HG03520 (cell line): ENCODE data around the gene CPSF7.
"Not testable (repeated sequence)": the region's sequence is repeated elsewhere in the genome, so short reads cannot be mapped to it uniquely, and the experiment has no call there.

Experiments used
- ATAC-seq: cut with Tn5 transposase; IDR thresholded peaks from one replicate; pipeline ENCODE4 v1.9.1; 2021; ENCODE audit warnings: mild to moderate bottlenecking, moderate library complexity; ENCODE audit not compliant: unreplicated experiment

CPSF7 gene

DNA sequence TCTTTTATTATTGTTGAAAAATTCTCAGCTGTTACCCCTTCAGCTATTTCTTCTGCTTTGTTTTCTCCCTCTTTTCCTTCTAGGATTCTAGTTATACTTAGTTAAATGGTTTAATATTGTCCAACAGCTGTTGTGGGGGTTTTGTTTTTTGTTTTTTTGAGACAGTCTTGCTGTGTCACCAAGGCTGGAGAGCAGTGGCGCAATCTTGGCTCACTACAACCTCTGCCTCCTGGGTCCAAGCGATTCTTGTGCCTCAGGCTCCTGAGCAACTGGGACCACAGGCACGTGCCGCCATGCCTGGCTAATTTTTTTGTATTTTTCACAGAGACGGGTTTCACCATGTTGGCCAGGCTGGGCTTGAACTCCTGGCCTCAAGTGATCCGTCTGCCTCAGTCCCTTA lies 12.8 kb upstream of the CPSF7 start:
- ATAC-seq: no peak

DNA sequence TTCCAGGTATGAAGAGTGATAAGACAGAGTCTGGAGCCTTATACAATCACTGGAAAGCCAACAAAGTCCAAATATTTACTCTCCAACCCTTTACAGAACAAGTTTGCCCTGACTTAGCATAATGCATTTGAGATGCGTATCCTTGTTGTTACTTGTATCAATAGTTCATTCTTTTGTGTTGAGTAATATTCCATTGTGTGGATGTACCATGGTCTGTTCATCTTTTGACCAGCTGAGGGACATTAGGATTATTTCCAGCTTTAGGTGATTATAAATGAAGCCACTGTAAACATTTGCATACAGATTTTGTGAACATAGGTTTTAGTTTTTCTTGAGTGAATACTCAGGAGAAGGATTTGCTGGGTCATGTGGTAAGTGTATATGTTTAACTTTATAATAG lies 9.8 kb upstream of the CPSF7 start:
- ATAC-seq: no peak

- ATAC-seq: no peak
Observed at GRCh38 chr11:61437496-61437895, 7.7 kb upstream of the CPSF7 start.

DNA sequence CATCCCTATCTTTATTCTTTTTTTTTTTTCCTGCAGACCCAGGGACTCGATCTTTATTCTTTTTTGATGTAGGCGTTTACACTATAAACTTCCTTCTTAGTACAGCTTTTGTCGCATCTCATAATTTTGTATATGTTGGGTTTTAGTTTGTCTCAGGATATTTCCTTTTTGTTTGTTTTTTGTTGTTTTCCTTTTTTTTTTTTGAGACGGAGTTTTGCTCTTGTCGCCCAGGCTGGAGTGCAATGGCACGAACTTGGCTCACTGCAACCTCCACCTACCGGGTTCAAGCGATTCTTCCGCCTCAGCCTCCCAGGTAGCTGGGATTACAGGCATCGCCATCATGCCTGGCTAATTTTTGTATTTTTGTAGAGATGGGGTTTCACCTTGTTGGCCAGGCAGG lies 1.1 kb upstream of the CPSF7 start:
- ATAC-seq: not testable (repeated sequence)

DNA sequence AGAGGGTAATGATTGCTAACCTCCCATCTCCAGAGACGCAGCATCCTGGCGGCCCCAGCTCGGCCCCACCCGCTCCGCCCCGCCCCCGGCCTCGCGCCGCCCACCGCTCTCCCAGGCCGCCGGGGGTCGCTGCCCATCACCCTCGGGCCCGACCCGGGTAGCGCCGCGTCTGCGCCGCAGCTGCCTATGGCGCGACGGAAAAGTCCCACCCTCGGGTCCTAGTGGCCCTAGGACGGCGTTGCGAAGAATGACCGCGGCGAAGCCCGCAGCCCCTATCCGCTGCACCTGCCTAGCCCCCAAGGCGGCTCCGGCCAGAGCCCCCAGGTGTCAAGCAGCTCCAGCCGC lies 457 bp downstream of the CPSF7 start:
- peak; percentile 40 for ATAC-seq

DNA sequence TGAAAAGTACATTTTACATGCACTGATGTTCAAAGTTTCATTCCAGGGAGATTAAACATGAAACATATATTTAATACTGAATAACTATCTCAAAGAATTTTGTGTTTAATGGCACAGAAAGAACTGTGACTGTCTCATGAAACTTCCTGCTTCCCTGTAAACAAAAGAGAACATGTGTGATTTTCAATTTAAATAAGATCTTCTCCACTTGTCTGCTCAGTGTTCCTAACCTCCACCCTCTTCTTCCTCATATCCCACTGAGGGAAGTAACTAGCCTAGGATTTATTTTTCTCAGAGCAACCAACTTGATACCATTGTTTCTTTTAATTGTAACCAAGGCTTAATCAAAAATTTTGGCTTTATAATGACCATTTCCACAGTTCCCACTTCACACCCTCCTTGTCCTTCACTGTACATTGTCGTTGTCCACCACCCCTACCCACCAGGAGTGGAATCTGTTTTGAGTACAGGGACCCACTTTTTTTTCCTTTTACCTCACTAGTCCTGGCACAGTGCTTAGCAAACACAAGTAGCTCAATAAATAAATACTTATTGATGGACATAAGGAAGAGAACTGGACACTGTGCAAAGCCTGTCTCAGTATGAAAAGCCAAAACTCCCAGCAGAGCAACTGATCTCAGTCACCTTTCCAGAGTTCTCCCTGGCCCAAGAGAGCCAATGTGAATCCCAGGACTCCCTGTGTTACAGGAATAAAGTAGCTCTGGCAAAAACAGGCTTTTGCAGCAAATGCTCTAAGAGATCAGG lies 4.2 kb downstream of the CPSF7 start:
- no peak for ATAC-seq

GRCh38 chr11:61422226-61422625 lies 7.5 kb downstream of the CPSF7 start:
- ATAC-seq: no peak

DNA sequence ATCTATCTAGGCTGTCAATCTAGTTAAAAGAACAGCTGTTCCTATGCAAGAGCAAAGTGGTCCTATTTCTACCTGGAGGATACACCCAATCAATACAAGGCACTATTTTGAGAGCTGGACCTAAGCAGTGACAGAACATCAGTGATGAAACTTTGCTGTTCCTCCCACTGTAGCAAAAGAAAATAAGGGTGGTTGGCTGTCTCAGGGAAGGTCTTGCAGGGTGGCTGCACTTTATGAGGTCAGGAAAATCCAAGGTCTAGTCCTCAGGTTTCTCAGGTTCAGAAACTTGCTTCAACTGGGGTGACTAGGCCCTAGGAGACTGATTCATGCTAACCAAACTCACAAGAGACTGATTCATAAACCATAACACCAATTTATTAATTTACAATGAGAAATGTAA lies 11.6 kb downstream of the CPSF7 start:
- ATAC-seq: no peak

DNA sequence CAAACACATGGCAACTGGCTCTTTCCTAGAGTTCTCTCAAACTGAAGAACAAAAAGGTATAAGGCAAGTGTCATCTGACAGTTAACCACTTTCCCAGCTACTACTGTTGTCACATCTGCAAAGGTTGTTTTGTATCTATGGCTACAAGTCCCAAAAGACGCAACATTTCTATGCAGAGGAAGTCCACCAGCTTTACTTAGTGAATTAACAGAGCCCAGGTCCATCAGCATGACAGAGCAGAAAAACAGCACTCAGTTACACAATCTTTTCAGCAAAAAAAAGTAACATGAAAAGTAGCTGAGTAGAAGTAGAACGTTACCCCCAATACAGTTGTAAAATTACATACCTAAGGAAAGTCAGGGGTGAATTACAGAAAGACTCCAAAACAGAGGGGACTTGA lies 12.1 kb downstream of the CPSF7 start:
- ATAC-seq: no peak

DNA sequence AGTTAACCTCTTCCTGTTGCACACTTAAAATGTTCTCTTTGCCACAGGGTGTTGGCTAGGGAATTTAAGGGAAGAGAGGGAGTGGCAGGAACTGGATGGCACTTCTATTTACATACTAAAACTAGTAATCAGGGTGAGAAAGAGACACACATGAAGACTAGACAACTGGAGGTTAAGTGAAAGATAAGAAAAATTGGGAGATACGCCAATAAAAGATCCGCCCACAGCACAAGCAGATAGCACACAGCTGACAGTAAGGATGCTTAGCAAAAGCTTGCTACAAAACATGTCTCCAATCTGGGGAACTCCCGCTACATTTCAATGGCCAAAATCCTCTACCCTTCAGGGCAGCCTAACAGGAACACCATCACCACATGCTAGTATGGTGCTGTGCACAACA lies 12.8 kb downstream of the CPSF7 start:
- ATAC-seq: no peak

DNA sequence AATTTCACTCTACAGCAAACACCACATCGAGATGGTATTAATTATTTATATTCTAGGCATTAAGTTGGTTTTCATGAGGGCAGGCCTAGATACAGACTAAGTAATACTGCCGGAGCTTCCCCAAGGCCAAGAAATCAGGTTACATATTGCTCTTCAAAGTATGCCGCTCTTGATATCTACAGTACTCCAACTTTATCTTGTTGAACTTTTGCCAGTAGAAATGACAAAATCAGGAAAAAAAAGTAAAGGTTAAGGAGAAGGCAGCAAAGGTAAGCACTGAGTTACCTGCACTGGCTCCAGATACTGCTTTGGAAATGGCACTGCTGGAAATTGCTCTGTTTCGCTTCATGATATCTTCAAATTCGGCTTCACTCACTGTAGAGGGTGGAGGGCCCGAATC lies 14.4 kb downstream of the CPSF7 start:
- ATAC-seq: no peak

DNA sequence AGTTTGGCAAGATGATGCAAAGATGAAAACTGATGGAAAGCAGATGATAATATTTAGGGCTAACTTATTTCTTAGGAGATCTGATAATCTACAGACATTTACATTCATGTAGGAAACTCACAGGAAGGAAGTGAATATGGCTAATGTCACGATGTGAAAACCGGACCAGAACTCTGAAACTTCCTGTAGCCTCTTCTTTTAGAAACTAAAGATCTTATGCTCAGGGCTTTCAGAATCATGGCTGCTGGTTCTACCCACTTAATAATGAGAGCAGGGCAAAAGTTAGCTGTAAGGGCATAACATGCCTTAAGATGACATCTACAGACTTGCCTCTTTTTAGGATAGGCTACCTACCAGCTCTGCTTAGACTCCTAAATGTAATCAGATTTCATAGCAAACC lies 15.2 kb downstream of the CPSF7 start:
- ATAC-seq: no peak

DNA sequence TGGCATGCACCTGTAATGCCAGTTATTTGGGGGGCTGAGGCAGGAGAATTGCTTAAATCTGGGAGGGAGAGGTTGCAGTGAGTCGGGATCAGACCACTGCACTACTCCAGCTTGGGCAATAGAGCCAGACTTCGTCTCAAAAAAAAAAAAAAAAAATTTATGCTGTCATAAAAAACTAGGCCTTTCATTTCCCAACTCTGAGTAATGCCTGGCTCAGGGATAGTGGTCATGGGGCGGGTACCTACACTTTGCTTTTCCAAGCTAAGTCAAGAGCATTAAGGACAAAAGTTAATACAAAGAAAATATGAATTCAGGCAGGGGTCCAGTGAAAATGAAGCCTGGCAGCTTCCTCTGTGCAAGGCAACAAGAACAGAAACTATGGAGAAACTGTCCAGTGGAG lies 16.3 kb downstream of the CPSF7 start:
- ATAC-seq: no peak

DNA sequence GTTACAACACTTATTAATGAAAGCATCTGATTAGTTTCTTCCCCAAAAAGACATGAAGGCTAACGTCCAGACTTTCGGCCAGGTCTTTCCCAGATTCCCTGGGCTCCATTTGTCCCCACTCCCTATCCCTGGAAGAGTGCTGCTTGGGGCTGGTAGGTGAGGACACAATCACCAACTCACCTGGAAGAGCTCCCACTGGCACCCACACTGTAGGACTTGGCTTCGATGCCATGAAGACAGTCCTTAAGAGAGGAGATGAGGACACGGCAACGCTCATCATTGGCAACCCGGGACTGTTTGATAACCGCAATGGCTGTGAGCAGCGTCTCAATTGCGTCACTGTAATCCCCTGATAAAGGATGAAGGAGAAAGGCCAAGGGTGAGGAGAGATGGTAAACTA lies 18.2 kb downstream of the CPSF7 start:
- no peak for ATAC-seq

GRCh38 chr11:61406991-61407728 lies 22.6 kb downstream of the CPSF7 start:
- no peak for ATAC-seq

GRCh38 chr11:61406067-61406466 lies 23.7 kb downstream of the CPSF7 start:
- no peak for ATAC-seq

- no peak for ATAC-seq
Observed at GRCh38 chr11:61404641-61405040, 25.1 kb downstream of the CPSF7 start.

DNA sequence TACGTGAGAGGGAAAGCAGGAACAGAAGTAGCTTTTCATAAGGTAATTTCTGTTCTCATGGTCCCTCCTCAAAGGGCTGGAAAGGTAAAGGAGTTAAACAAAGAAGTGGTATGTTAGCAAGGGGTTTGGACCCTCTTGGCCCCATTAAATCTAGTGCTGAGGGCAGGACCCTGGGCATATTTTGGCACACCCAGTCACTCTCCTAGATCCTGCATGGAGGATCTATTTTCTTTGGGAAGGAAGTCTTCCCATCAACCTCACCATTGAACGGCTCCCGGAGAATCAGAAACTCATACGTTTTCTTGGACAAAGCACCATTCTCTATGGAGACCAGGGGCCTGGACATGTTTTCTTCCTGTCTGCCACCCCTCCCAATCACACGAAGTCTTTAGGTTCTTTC lies 25.7 kb downstream of the CPSF7 start:
- no peak for ATAC-seq

DNA sequence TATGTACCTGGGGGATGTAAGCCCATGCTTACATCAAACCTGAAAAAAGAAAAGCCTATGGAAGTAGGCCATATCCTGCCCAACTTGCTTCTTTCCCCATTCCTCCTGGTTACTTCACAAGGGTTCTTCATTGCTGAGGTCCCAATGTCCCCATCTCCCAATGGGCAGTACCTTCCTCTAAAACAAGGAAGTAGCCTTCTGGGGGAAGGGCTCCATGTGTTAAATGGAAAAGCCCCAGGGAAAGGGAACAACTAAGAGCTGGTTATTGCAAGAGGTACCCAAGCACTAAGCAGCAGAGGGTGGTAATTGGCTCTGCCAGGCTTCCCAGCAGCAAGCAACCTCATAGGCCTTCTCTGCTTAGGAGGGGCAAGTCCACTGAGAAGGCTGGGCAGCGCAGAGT lies 26.1 kb downstream of the CPSF7 start:
- ATAC-seq: no peak

- no peak for ATAC-seq
Observed at GRCh38 chr11:61401573-61401972, 28.2 kb downstream of the CPSF7 start.

DNA sequence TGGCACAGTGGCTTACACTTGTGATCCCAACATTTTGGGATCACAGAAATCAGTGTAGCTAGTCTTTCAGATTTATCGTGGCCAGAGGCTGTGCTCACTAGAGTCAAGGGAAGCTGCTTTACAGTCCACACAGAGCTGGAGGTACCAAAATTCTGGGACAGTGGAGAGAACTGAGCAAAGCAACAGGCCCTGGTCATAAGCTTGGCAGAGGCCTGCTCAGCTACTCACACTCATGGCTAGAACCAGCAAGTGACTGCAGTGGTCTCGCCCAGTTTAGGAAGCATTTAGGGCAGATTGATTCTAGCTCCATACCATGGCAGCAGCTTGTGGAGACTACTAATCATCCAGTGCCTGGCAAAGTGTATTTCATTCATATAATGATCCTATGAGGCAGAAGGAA lies 28.6 kb downstream of the CPSF7 start:
- no peak for ATAC-seq

DNA sequence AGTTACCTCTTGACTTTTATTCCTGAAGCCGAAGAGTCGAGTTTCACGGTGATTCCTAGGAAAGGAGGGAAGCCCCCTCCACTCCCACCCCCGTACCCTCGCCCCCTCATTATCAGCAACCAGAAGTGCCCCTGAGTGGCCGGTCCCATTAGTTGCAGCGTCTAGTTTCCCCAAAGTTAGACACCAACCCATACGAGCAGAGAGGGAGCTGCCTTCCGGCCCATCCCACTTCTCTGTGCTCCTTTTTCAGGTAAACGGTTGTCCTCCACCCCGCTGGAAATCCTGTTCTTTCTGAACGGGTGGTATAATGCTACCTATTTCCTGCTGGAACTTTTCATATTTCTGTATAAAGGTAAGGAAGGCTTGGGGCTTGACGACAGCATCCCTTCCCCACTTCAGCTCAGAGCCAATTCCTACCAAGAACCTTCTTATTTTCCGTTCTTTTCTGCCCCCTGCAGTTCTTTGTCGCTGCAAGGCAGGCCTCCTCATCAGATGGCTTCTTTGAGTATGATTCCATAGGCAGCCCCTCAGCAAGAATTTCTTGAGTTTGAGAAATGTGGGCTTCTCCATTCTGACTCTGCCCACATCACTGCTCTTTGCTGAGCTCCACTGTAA lies 36.7 kb downstream of the CPSF7 start:
- ATAC-seq: no peak
